ENCODE data around the gene IRF8. TPM values are rescaled to one million over a fixed set of nuclear protein-coding genes. Genes with fewer than 3 reads are reported as not detected.
"Not testable (repeated sequence)": the region's sequence is repeated elsewhere in the genome, so short reads cannot be mapped to it uniquely, and the experiment has no call there.

Gene IRF8
- total RNA-seq, 1 donor from 2014 or later = not detected

- Histone ChIP-seq H3K4me3 (ENCODE audit: low read depth, low read length) (no peak overlapping the region), H3K36me3 (ENCODE audit: control insufficient read depth, insufficient read depth, low read length) (no peaks in the 10 kb centered on the region), H3K27me3 (ENCODE audit: control insufficient read depth, insufficient read depth, low read length) (peaks cover 2% of the 10 kb centered on the region)
- FAIRE-seq = no peak
- TF ChIP-seq, protein P1, sequence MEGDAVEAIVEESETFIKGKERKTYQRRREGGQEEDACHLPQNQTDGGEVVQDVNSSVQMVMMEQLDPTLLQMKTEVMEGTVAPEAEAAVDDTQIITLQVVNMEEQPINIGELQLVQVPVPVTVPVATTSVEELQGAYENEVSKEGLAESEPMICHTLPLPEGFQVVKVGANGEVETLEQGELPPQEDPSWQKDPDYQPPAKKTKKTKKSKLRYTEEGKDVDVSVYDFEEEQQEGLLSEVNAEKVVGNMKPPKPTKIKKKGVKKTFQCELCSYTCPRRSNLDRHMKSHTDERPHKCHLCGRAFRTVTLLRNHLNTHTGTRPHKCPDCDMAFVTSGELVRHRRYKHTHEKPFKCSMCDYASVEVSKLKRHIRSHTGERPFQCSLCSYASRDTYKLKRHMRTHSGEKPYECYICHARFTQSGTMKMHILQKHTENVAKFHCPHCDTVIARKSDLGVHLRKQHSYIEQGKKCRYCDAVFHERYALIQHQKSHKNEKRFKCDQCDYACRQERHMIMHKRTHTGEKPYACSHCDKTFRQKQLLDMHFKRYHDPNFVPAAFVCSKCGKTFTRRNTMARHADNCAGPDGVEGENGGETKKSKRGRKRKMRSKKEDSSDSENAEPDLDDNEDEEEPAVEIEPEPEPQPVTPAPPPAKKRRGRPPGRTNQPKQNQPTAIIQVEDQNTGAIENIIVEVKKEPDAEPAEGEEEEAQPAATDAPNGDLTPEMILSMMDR (IDR thresholded peaks at IDR 0.05; ENCODE audit: insufficient read depth, low read length, severe bottlenecking) = no peak
- DNase-seq (ENCODE audit: low read depth) = no peak
These were observed 45.1 kb upstream of the IRF8 start for GRCh38 chr16:85853547-85854545.

- Histone ChIP-seq H3K36me3 (ENCODE audit: control insufficient read depth, insufficient read depth, low read length) (no peaks in the 10 kb centered on the region), H3K4me3 (ENCODE audit: low read depth, low read length) (no peak overlapping the region), H3K27me3 (ENCODE audit: control insufficient read depth, insufficient read depth, low read length) (no peaks in the 10 kb centered on the region)
- DNase-seq (ENCODE audit: low read depth) (no peak), FAIRE-seq (no peak)
- TF ChIP-seq, protein P1 (IDR thresholded peaks at IDR 0.05; ENCODE audit: insufficient read depth, low read length, severe bottlenecking) = no peak
These were observed 44.0 kb upstream of the IRF8 start for GRCh38 chr16:85854935-85855334.

- Histone ChIP-seq H3K36me3 (ENCODE audit: control insufficient read depth, insufficient read depth, low read length) (no peaks in the 10 kb centered on the region), H3K27me3 (ENCODE audit: control insufficient read depth, insufficient read depth, low read length) (no peaks in the 10 kb centered on the region), H3K4me3 (ENCODE audit: low read depth, low read length) (no peak overlapping the region)
- TF ChIP-seq, protein P1 (IDR thresholded peaks at IDR 0.05; ENCODE audit: insufficient read depth, low read length, severe bottlenecking) = no peak
- DNase-seq (ENCODE audit: low read depth) = no peak
- FAIRE-seq = no peak
These were observed 42.9 kb upstream of the IRF8 start for GRCh38 chr16:85856079-85856478.

DNA sequence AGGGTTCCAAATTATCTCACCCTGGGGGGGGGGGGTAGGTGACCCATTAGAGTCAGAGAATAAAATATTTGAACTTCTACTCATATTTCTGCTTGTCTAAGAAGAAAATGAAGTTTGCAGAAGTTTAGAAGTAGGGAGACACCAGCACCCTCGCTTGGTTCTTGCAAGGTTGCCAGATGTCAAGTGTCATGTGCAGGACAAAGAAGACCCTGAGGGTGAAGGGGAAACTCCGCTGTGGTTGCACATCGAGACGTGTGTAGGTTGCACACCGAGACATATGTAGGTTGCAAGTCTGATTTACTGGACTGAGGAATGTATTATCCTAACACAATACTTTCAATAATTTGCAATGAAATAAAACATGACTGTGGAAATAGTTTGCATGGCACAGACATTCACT lies 42.4 kb upstream of the IRF8 start:
- no peak overlapping the region for H3K4me3 ChIP-seq (ENCODE audit: low read depth, low read length)
- FAIRE-seq (no peak), DNase-seq (ENCODE audit: low read depth) (no peak)
- no peaks in the 10 kb centered on the region for H3K27me3 ChIP-seq (ENCODE audit: control insufficient read depth, insufficient read depth, low read length)
- H3K36me3 ChIP-seq (ENCODE audit: control insufficient read depth, insufficient read depth, low read length) = no peaks in the 10 kb centered on the region
- TF ChIP-seq, protein P1 (IDR thresholded peaks at IDR 0.05; ENCODE audit: insufficient read depth, low read length, severe bottlenecking) = no peak

- H3K36me3 ChIP-seq (ENCODE audit: control insufficient read depth, insufficient read depth, low read length) = no peaks in the 10 kb centered on the region
- DNase-seq (ENCODE audit: low read depth) (no peak), FAIRE-seq (no peak)
- TF ChIP-seq, protein P1 (IDR thresholded peaks at IDR 0.05; ENCODE audit: insufficient read depth, low read length, severe bottlenecking) = no peak
- H3K27me3 ChIP-seq (ENCODE audit: control insufficient read depth, insufficient read depth, low read length) = no peaks in the 10 kb centered on the region
- no peak overlapping the region for H3K4me3 ChIP-seq (ENCODE audit: low read depth, low read length)
These were observed 41.6 kb upstream of the IRF8 start for GRCh38 chr16:85857406-85857805.

GRCh38 chr16:85858571-85858970 lies 40.4 kb upstream of the IRF8 start:
- DNase-seq (ENCODE audit: low read depth); H3K4me3 ChIP-seq (ENCODE audit: low read depth, low read length); H3K36me3 ChIP-seq (ENCODE audit: control insufficient read depth, insufficient read depth, low read length); FAIRE-seq; H3K27me3 ChIP-seq (ENCODE audit: control insufficient read depth, insufficient read depth, low read length): not testable (repeated sequence)

Data from bronchial epithelial cell (primary cell).